Keratinocyte (primary cell): ENCODE results near the gene ADAM22. TPM values are rescaled to one million over a fixed set of nuclear protein-coding genes. Genes with fewer than 3 reads are reported as not detected.

Source experiments
- DNase-seq: peaks from one replicate; pipeline ENCODE4 v3.0.0-alpha.2; 2011; ENCODE audit warnings: low read depth, missing footprints, low spot score
- FAIRE-seq: peaks from 2 replicates; lab custom pipeline; 2011; peaks lifted over from hg19 to GRCh38; lab: Jason Lieb, UNC
- H2AFZ ChIP-seq: 2 replicates; pipeline ENCODE4 v1.6.0; 2012; ENCODE audit warnings: low read length, control low read depth, inconsistent platforms; ENCODE audit not compliant: control insufficient read depth
- H3K27ac ChIP-seq: 2 replicates; pipeline ENCODE4 v1.5.1; 2011; ENCODE audit warnings: low read length; ENCODE audit not compliant: control insufficient read depth, insufficient read depth
- H3K27me3 ChIP-seq: 3 replicates; pipeline ENCODE4 v1.6.0; 2011; ENCODE audit warnings: low read length; ENCODE audit not compliant: control insufficient read depth, insufficient read depth; ENCODE audit errors: extremely low read depth
- H3K36me3 ChIP-seq, 2 experiments: 2 replicates in 1 of 2; 3 replicates in 1 of 2; pipeline ENCODE4 v1.5.1; 2011; ENCODE audit warnings: low read length in 2 of 2, mild to moderate bottlenecking in 1 of 2; ENCODE audit not compliant: control insufficient read depth in 2 of 2, insufficient read depth in 2 of 2; ENCODE audit errors: extremely low read depth in 1 of 2
- H3K4me1 ChIP-seq: 3 replicates; pipeline ENCODE4 v1.5.1; 2011; ENCODE audit warnings: low read length; ENCODE audit not compliant: control insufficient read depth, insufficient read depth; ENCODE audit errors: extremely low read depth
- H3K4me2 ChIP-seq: 3 replicates; pipeline ENCODE4 v1.6.0; 2011; ENCODE audit warnings: low read depth, low read length; ENCODE audit not compliant: control insufficient read depth, insufficient read depth; ENCODE audit errors: extremely low read depth
- H3K4me3 ChIP-seq, 3 experiments: fragments of 200-600 bp in 1 of 3; sonication (generic) in 1 of 3; 2 replicates in 2 of 3; 3 replicates in 1 of 3; pipeline ENCODE4 v1.5.1; 2011 to 2016; ENCODE audit warnings: low read length in 3 of 3, mild to moderate bottlenecking in 3 of 3, control low read depth in 2 of 3, inconsistent platforms in 1 of 3, low read depth in 1 of 3, mixed read lengths in 1 of 3, mixed run types in 1 of 3, moderate library complexity in 1 of 3; ENCODE audit not compliant: control insufficient read depth in 2 of 3, insufficient read depth in 2 of 3; ENCODE audit errors: extremely low read depth in 1 of 3
- H3K79me2 ChIP-seq: 2 replicates; pipeline ENCODE4 v1.6.0; 2012; ENCODE audit warnings: low read length; ENCODE audit not compliant: control insufficient read depth, insufficient read depth
- H3K9ac ChIP-seq: 3 replicates; pipeline ENCODE4 v1.6.0; 2011; ENCODE audit warnings: low read length; ENCODE audit not compliant: control insufficient read depth, insufficient read depth; ENCODE audit errors: extremely low read depth
- H3K9me1 ChIP-seq: 3 replicates; pipeline ENCODE4 v1.6.0; 2011; ENCODE audit warnings: low read length; ENCODE audit not compliant: control insufficient read depth, insufficient read depth; ENCODE audit errors: extremely low read depth
- H3K9me3 ChIP-seq: 2 replicates; pipeline ENCODE4 v1.5.1; 2012; ENCODE audit warnings: low read depth, low read length; ENCODE audit not compliant: control insufficient read depth
- H4K20me1 ChIP-seq: 3 replicates; pipeline ENCODE4 v1.6.0; 2011; ENCODE audit warnings: low read length; ENCODE audit not compliant: control insufficient read depth, insufficient read depth; ENCODE audit errors: extremely low read depth
- CTCF ChIP-seq, 3 experiments: IDR thresholded peaks in 1 of 3; conservative IDR thresholded peaks in 1 of 3; optimal IDR thresholded peaks in 1 of 3; 2 replicates in 2 of 3; 3 replicates in 1 of 3; pipeline versions ENCODE3 to v1.5.1; 2011; ENCODE audit warnings: low read length in 3 of 3, mild to moderate bottlenecking in 3 of 3, moderate library complexity in 2 of 3, control low read depth in 1 of 3, inconsistent platforms in 1 of 3; ENCODE audit not compliant: insufficient read depth in 2 of 3; ENCODE audit errors: extremely low read depth in 1 of 3
- EZH2 ChIP-seq: IDR thresholded peaks from one replicate; pipeline ENCODE4 v1.6.1; 2012; ENCODE audit warnings: inconsistent platforms, mild to moderate bottlenecking, low read length, moderate library complexity
- dilution Hi-C: fragments of 300-500 bp; cut with MboI; formaldehyde crosslinking; loops from one replicate; pipeline ENCODE4 v1.7.0; 2020; ENCODE audit warnings: low sequenced_read_pairs; ENCODE audit not compliant: extremely low pct_ligation_motif_present
- polyA plus RNA-seq, 5 experiments: library from polyadenylated mRNA; depleted of rRNA in 3 of 5; stranded (reverse) in 3 of 5; stranded (forward) in 1 of 5; unstranded in 1 of 5; fragments of >200 nt; gene quantifications; 1 replicate in 1 of 5; 2 replicates in 3 of 5; 3 replicates in 1 of 5; pipeline versions ENCODE4 v1.2.1 to v1.2.3, GENCODE V29; 2011 to 2012; ENCODE audit warnings: missing spikeins in 2 of 5, low read depth in 1 of 5, low replicate concordance in 1 of 5

Gene ADAM22
- polyA plus RNA-seq, 1 donor (not counting 4 experiments of a cell fraction or from before 2014, with no cell fraction given): 0.07 TPM

GRCh38 chr7:88233828-88234227 is 299.8 kb downstream of the ADAM22 start:
- DNase-seq (no peak), FAIRE-seq (no peak)
- H3K9ac ChIP-seq: no peak overlapping the region
- H2AFZ ChIP-seq: no peak overlapping the region
- H3K27me3 ChIP-seq: no peaks in the 10 kb centered on the region
- no peak overlapping the region for H3K4me3 ChIP-seq
- no peak overlapping the region for H3K4me2 ChIP-seq
- H3K4me1 ChIP-seq: no peaks in the 10 kb centered on the region
- no peaks in the 10 kb centered on the region for H3K9me3 ChIP-seq
- no peak overlapping the region for H3K27ac ChIP-seq
- H3K36me3 ChIP-seq: no peaks in the 10 kb centered on the region
- no peak for TF ChIP-seq EZH2
- TF ChIP-seq CTCF (optimal IDR thresholded peaks at IDR 0.05 in 1 of 3, IDR thresholded peaks at IDR 0.05 in 1 of 3, conservative IDR thresholded peaks at IDR 0.05 in 1 of 3; ENCODE audit: extremely low read depth in 1 of 3, insufficient read depth in 2 of 3, low read length in 3 of 3): no peak
- no peaks in the 10 kb centered on the region for H4K20me1 ChIP-seq
- H3K9me1 ChIP-seq: no peaks in the 10 kb centered on the region
- dilution Hi-C loops: no loop called here
- no peaks in the 10 kb centered on the region for H3K79me2 ChIP-seq

- no peak overlapping the region for H3K27ac ChIP-seq
- H3K9me3 ChIP-seq: no peaks in the 10 kb centered on the region
- dilution Hi-C loops: no loop called here
- H2AFZ ChIP-seq: no peak overlapping the region
- TF ChIP-seq CTCF (optimal IDR thresholded peaks at IDR 0.05 in 1 of 3, IDR thresholded peaks at IDR 0.05 in 1 of 3, conservative IDR thresholded peaks at IDR 0.05 in 1 of 3; ENCODE audit: extremely low read depth in 1 of 3, insufficient read depth in 2 of 3, low read length in 3 of 3) (no peak), EZH2 (no peak)
- no peaks in the 10 kb centered on the region for H3K36me3 ChIP-seq
- no peak overlapping the region for H3K4me2 ChIP-seq
- H3K9ac ChIP-seq: no peak overlapping the region
- H3K27me3 ChIP-seq: no peaks in the 10 kb centered on the region
- H3K9me1 ChIP-seq: no peaks in the 10 kb centered on the region
- no peaks in the 10 kb centered on the region for H3K79me2 ChIP-seq
- H3K4me1 ChIP-seq: no peaks in the 10 kb centered on the region
- no peak for DNase-seq
- no peak overlapping the region for H3K4me3 ChIP-seq
- H4K20me1 ChIP-seq: no peaks in the 10 kb centered on the region
- no peak for FAIRE-seq
Measured at GRCh38 chr7:88239852-88240251, 305.8 kb downstream of the ADAM22 start.
